Psoas muscle (tissue), 8 donors: ENCODE data around the gene CELF4. TPM values are rescaled to one million over a fixed set of nuclear protein-coding genes. Genes with fewer than 3 reads are reported as not detected.

Experiments
- ATAC-seq, 4 donors: fragments of 200-7000 bp; cut with Tn5 transposase; one replicate each; pipeline ENCODE4 v1.9.1; 2020; ENCODE audit warnings: moderate library complexity in 3 of 4, mild to moderate bottlenecking in 2 of 4
- DNase-seq, 2 donors: peaks; one replicate each; pipeline ENCODE4 v3.0.0-alpha.2; 2020
- H3K27ac ChIP-seq: fragments of 200-600 bp; one replicate; pipeline ENCODE4 v1.8.0; 2022
- H3K27me3 ChIP-seq, 3 donors: fragments of 200-600 bp in 1 of 3; one replicate each; pipeline versions ENCODE4 v1.6.1 to v1.8.0; 2013 to 2022; ENCODE audit warnings: low read length in 2 of 3, mild to moderate bottlenecking in 2 of 3, moderate library complexity in 1 of 3; ENCODE audit not compliant: insufficient read depth in 3 of 3
- H3K36me3 ChIP-seq, 2 donors: fragments of 200-600 bp in 1 of 2; one replicate each; pipeline versions ENCODE4 v1.6.1 to v1.8.0; 2013 to 2022; ENCODE audit warnings: low read depth in 1 of 2, mild to moderate bottlenecking in 1 of 2, moderate library complexity in 1 of 2; ENCODE audit not compliant: insufficient read depth in 1 of 2
- H3K4me1 ChIP-seq: fragments of 200-600 bp; one replicate; pipeline ENCODE4 v1.8.0; 2022
- H3K4me3 ChIP-seq: fragments of 200-600 bp; one replicate; pipeline ENCODE4 v1.8.0; 2022; ENCODE audit warnings: mild to moderate bottlenecking
- H3K9me3 ChIP-seq: fragments of 200-600 bp; one replicate; pipeline ENCODE4 v1.8.0; 2022
- WGBS, 3 donors: extraction: QIAGEN DNeasy Blood & Tissue Kit; methylation state at CpG; one replicate each; pipeline versions ENCODE4 v1.1.6 to v1.1.7; 2013; 5-methylcytosine and 5-hydroxymethylcytosine counted together
- intact Hi-C, 2 donors: fragments of 100-400 bp; cut with DNase I; formaldehyde crosslinking; loops; one replicate each; pipeline versions ENCODE4 v1.11.0 to v1.14.2; 2022
- polyA plus RNA-seq, 3 donors: library from polyadenylated mRNA; stranded (reverse); fragments of 200-250 nt; gene quantifications; one replicate each; pipeline ENCODE4 v1.2.3, GENCODE V29; 2013
- total RNA-seq, 4 donors: library from RNA; stranded (reverse); fragmentation: NEBNext Ultra II Directional in 2 of 4; extraction: Animal tissue kit (Norgen Biotek cat#: 25700) in 2 of 4; gene quantifications; one replicate each; pipeline versions ENCODE4 v1.2.1 to v1.2.4, GENCODE V29; 2021 to 2023
- TF ChIP-seq, protein P1 (sequence below): fragments of 200-600 bp; IDR thresholded peaks from one replicate; pipeline ENCODE4 v1.8.0; 2022; ENCODE audit warnings: antibody characterized with exemption
- donor health status: healthy with polysubstance abuse.
- donor health status: DM: no; HTN: no; CAD: no; lungs with moderate emphysema.
- donor health status: Bipolar disorder and iron deficiency.
- donor health status: healthy.
- donor health status: DM: yes; HTN: yes; CAD: no.
- donor health status: DM: no; HTN: no; CAD: no.
- donor health status: DM: no; HTN: no; CAD: no.
- donor health status: DM: yes; HTN: yes; CAD: no.

Gene CELF4
- total and polyA plus RNA-seq, 7 donors = 0.17 to 0.28 (median 0.17) TPM; not detected in 3

DNA sequence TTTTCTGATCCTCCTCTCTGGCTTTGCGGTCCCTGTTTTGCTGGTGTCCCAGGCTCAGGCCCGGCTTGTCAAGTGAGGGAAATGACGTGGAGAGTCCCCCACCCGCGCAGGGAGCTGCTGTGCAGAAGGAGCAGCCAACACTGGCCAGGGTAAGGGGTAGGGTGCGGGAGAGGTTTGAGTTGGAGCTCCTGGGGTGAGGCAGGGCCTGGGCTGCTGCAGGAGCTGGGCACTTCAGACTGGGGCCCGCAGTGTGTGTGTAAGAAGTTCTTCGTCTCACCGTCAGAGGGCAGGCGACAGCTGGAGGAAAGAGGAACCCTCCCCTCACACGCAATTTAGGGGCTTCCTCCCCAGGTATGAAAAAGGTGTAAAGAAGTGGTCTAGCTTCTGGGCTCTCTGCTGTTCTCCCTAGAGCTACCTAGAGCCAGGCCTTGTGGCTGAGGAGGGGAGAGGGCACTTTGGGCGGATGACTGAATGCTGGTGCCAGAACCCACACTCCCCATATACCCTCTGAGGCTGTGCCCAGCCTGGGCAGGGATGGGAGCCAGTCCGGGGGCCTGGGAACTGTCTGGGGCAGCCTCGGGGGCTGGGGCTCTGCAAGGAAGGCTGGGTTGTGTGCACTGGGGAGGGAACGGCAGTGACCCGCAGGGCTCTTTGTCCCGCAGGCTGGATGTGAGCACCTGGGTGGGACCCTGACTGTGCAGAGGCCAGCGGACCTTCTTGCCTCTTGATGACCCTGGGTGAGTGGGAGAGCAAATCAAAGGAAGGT lies 11.8 kb downstream of the CELF4 start:
- intact Hi-C loops = no loop called here
- H3K36me3 ChIP-seq = no peaks in the 10 kb centered on the region
- WGBS, 3 donors = 36 to 43% (median 37%) methylated on average over 18 of the region's 18 CpGs
- H3K4me3 ChIP-seq = no peak overlapping the region
- DNase-seq (no peak), ATAC-seq (no peak)
- H3K27me3 ChIP-seq = peaks cover 0 to 7% (median 4%) of the 10 kb centered on the region in 3 donors
- H3K27ac ChIP-seq = no peak overlapping the region
- H3K4me1 ChIP-seq = no peaks in the 10 kb centered on the region
- no peaks in the 10 kb centered on the region for H3K9me3 ChIP-seq
- TF ChIP-seq, protein P1, sequence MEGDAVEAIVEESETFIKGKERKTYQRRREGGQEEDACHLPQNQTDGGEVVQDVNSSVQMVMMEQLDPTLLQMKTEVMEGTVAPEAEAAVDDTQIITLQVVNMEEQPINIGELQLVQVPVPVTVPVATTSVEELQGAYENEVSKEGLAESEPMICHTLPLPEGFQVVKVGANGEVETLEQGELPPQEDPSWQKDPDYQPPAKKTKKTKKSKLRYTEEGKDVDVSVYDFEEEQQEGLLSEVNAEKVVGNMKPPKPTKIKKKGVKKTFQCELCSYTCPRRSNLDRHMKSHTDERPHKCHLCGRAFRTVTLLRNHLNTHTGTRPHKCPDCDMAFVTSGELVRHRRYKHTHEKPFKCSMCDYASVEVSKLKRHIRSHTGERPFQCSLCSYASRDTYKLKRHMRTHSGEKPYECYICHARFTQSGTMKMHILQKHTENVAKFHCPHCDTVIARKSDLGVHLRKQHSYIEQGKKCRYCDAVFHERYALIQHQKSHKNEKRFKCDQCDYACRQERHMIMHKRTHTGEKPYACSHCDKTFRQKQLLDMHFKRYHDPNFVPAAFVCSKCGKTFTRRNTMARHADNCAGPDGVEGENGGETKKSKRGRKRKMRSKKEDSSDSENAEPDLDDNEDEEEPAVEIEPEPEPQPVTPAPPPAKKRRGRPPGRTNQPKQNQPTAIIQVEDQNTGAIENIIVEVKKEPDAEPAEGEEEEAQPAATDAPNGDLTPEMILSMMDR = no peak

DNA sequence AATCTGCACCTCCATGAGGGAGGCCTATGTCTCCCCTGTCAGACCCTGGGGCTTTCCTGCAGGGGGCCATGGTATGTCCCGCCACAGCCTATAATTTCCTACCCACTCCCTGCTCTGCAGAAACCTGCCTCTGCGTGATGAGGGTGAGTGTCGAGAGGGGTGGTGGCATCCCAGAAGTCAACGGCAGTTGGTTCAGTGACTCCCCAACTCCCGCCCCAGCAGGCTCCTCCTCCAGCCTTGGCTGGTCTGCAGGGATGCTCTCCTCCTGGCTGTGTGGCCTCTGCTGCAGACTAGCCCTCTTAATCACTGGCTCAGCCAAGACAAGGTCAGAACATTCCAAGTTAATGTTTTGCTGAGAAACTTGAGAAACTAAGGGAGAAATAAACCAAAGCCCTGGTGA lies 13.3 kb downstream of the CELF4 start:
- H3K9me3 ChIP-seq = no peaks in the 10 kb centered on the region
- no peaks in the 10 kb centered on the region for H3K36me3 ChIP-seq
- intact Hi-C loops = no loop called here
- no peak for ATAC-seq
- no peak overlapping the region for H3K4me3 ChIP-seq
- H3K27me3 ChIP-seq = peaks cover 0 to 11% (median 6%) of the 10 kb centered on the region in 3 donors
- DNase-seq = no peak
- no peaks in the 10 kb centered on the region for H3K4me1 ChIP-seq
- 40 to 50% (median 43%) methylated on average over 5 of the region's 5 CpGs for WGBS, 3 donors
- H3K27ac ChIP-seq = no peak overlapping the region
- TF ChIP-seq, protein P1 = no peak

DNA sequence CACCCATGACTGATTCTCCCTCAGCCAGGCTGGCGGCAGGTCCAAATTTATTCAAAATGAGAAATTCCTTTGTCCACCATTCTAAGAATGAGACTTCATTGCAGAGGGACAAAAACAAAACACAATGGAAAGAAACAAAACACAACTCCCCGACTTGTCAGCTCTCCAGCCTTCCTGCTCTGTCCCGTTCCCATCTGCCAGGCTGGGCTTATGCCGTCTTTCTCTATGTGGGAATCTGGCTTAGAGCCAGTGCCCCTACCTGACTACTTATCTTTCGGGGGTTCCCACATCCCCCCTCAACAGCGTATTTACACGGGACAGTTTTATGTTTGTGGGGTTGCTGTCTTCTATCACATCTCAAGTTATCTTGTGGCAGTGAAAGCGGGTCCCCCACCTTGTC lies 13.8 kb downstream of the CELF4 start:
- H3K36me3 ChIP-seq = no peaks in the 10 kb centered on the region
- H3K27me3 ChIP-seq = peaks cover 0 to 13% (median 6%) of the 10 kb centered on the region in 3 donors
- H3K27ac ChIP-seq = no peak overlapping the region
- WGBS, 3 donors = 73 to 78% (median 77%) methylated on average over 8 of the region's 8 CpGs
- no peak overlapping the region for H3K4me3 ChIP-seq
- no peaks in the 10 kb centered on the region for H3K4me1 ChIP-seq
- no peaks in the 10 kb centered on the region for H3K9me3 ChIP-seq
- TF ChIP-seq, protein P1 = no peak
- DNase-seq (no peak), ATAC-seq (no peak)
- intact Hi-C loops = no loop called here

DNA sequence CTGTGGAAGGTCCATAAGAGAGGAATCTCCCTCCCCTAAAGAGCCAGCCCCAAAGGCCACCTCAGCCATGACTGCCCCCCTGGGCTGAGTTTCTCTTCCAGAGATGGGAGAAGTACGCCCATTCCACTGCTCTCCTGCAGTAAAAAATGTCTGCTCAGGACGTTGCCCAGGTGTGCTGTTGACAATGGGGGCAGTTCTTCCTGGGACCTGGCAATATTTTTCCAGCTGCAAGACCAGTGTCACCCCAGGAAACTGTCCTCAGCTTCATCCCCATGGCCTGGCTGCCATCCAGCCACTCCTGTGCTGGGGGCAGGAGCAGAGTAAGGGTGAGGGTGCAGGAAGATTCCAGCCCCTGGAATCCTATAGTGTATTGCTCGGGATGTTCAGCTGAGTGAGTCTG lies 14.3 kb downstream of the CELF4 start:
- Histone ChIP-seq H3K27me3 (peaks cover 0 to 13% (median 6%) of the 10 kb centered on the region in 3 donors), H3K4me3 (no peak overlapping the region), H3K27ac (no peak overlapping the region), H3K9me3 (no peaks in the 10 kb centered on the region), H3K36me3 (no peaks in the 10 kb centered on the region), H3K4me1 (no peaks in the 10 kb centered on the region)
- ATAC-seq = no peak
- TF ChIP-seq, protein P1 = no peak
- 68 to 71% (median 70%) methylated on average over 3 of the region's 3 CpGs for WGBS, 3 donors
- DNase-seq = no peak
- intact Hi-C loops = no loop called here
